ENCODE results near the gene TSC1. TPM values are rescaled to one million over a fixed set of nuclear protein-coding genes. Genes with fewer than 3 reads are reported as not detected.

The TSC1 gene
- total RNA-seq, 1 donor from 2014 or later, result 69.0 TPM

DNA sequence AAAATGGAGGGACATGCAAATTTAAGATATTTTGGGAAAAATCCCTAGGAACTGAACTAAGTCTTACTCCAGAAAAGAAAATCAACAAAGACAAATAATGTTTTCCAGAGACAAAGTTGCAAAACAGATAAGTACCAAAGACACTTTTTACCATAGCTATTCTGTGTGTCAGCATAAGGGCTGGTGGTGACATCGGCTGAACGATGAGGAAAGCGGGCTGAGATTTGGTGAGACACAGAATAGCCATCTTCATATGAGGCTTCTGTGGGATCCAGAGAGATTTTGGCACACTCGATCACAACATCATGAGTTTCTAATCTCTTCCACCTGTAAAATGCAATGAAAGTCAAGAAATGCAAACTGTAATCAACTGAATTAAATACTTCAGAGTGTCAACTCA lies 32.3 kb downstream of the TSC1 start:
- no peak overlapping the region for H3K4me3 Mint-ChIP-seq (ENCODE audit: low read depth)
- no peaks in the 10 kb centered on the region for H3K27me3 Mint-ChIP-seq
- H3K9me3 Mint-ChIP-seq (ENCODE audit: low read depth), result no peaks in the 10 kb centered on the region
- H3K4me1 Mint-ChIP-seq (ENCODE audit: low read depth), result no peaks in the 10 kb centered on the region
- TF ChIP-seq, protein P1, sequence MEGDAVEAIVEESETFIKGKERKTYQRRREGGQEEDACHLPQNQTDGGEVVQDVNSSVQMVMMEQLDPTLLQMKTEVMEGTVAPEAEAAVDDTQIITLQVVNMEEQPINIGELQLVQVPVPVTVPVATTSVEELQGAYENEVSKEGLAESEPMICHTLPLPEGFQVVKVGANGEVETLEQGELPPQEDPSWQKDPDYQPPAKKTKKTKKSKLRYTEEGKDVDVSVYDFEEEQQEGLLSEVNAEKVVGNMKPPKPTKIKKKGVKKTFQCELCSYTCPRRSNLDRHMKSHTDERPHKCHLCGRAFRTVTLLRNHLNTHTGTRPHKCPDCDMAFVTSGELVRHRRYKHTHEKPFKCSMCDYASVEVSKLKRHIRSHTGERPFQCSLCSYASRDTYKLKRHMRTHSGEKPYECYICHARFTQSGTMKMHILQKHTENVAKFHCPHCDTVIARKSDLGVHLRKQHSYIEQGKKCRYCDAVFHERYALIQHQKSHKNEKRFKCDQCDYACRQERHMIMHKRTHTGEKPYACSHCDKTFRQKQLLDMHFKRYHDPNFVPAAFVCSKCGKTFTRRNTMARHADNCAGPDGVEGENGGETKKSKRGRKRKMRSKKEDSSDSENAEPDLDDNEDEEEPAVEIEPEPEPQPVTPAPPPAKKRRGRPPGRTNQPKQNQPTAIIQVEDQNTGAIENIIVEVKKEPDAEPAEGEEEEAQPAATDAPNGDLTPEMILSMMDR (IDR thresholded peaks at IDR 0.05; ENCODE audit: unreplicated experiment), result no peak
- no peak for DNase-seq (ENCODE audit: low spot score, unreplicated experiment)
- no peak overlapping the region for H3K27ac Mint-ChIP-seq
- H3K36me3 Mint-ChIP-seq (ENCODE audit: insufficient read depth), result peaks cover 26% of the 10 kb centered on the region

DNA sequence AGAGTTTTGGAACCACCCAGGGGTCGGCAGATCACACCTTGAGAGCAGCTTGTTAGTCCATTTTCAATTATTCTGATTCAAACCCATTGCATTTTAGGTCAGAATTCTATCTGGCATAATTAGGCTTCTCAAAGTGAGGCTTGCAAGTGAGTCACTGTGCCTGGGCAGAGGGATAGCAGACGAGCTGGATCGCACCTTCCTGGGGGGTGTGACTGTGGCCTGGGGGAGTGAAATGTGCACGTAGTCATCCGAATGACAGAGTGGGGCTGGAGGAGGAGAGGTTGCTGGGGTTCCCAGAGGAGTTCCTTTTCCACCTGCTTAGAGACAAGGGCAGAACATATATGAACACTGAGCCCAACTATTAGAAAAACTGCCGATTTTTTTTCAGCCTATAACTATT lies 34.0 kb downstream of the TSC1 start:
- peaks cover 20% of the 10 kb centered on the region for H3K36me3 Mint-ChIP-seq (ENCODE audit: insufficient read depth)
- H3K27me3 Mint-ChIP-seq, result no peaks in the 10 kb centered on the region
- no peak overlapping the region for H3K27ac Mint-ChIP-seq
- no peak overlapping the region for H3K4me3 Mint-ChIP-seq (ENCODE audit: low read depth)
- DNase-seq (ENCODE audit: low spot score, unreplicated experiment), result no peak
- TF ChIP-seq, protein P1 (IDR thresholded peaks at IDR 0.05; ENCODE audit: unreplicated experiment), result no peak
- H3K9me3 Mint-ChIP-seq (ENCODE audit: low read depth), result no peaks in the 10 kb centered on the region
- no peaks in the 10 kb centered on the region for H3K4me1 Mint-ChIP-seq (ENCODE audit: low read depth)

DNA sequence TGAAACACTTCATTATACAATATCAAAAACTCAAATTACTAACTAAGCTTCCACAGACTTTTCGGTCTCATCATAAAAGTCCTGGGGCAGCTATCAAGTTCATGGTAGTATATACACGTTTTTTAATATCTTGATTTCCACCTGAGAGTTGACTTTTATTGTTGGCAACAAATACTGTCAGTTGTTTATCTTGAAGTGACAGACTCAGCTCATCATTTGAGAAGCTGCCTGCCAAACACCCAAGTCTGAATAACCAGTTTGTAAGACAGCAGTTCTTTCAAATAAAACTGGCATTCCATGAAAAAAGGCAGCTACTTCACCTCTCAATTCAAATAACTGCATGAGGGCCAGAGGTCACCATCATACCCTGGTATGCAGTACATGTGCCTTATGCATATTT lies 35.1 kb downstream of the TSC1 start:
- peaks cover 20% of the 10 kb centered on the region for H3K36me3 Mint-ChIP-seq (ENCODE audit: insufficient read depth)
- TF ChIP-seq, protein P1 (IDR thresholded peaks at IDR 0.05; ENCODE audit: unreplicated experiment), result no peak
- no peak overlapping the region for H3K27ac Mint-ChIP-seq
- H3K4me1 Mint-ChIP-seq (ENCODE audit: low read depth), result no peaks in the 10 kb centered on the region
- no peak overlapping the region for H3K4me3 Mint-ChIP-seq (ENCODE audit: low read depth)
- DNase-seq (ENCODE audit: low spot score, unreplicated experiment), result no peak
- H3K9me3 Mint-ChIP-seq (ENCODE audit: low read depth), result no peaks in the 10 kb centered on the region
- no peaks in the 10 kb centered on the region for H3K27me3 Mint-ChIP-seq

DNA sequence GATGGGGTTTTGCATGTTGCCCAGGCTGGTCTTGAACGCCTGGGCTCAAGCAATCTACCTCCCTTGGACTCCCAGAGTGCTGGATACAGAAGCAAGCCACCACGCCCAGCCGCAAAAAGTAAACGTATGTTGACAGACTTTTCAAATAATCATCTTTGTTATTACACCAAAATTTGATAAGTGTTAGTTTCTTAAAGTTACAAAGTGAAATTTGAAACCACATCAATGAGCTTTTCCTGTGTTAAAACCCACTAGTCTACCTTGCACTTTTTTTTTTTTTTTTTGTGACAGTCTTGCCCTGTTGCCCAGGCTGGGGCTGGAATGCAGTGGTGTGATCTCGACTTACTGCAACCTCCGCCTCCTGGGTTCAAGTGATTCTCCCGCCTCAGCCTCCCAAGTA lies 35.8 kb downstream of the TSC1 start:
- Mint-ChIP-seq H3K9me3 (ENCODE audit: low read depth) (no peaks in the 10 kb centered on the region), H3K4me3 (ENCODE audit: low read depth) (no peak overlapping the region), H3K36me3 (ENCODE audit: insufficient read depth) (peaks cover 20% of the 10 kb centered on the region), H3K4me1 (ENCODE audit: low read depth) (no peaks in the 10 kb centered on the region), H3K27me3 (no peaks in the 10 kb centered on the region), H3K27ac (no peak overlapping the region)
- TF ChIP-seq, protein P1 (IDR thresholded peaks at IDR 0.05; ENCODE audit: unreplicated experiment), result no peak
- DNase-seq (ENCODE audit: low spot score, unreplicated experiment), result no peak

DNA sequence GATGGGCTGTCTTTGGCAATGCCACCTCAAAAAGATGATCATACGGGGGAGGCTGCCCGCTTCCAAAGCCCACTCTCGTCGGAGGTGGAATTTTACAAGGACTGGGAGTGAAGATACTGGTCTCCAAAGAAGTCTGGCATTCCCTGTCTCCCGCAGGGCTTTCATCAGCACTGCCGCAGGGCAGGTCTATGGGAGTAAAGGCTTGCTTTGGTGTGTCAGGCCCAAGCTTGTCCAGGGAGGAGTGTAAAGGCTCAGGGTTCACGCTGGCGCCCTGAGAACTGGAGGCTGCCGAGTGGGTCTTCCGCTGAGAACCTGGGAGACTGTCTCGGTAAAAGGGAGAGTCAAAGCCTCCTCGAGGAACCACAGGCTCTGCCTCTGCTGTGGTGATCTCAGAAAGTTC lies 38.7 kb downstream of the TSC1 start:
- Mint-ChIP-seq H3K27ac (no peak overlapping the region), H3K36me3 (ENCODE audit: insufficient read depth) (peaks cover 15% of the 10 kb centered on the region), H3K4me3 (ENCODE audit: low read depth) (no peak overlapping the region), H3K9me3 (ENCODE audit: low read depth) (no peaks in the 10 kb centered on the region), H3K4me1 (ENCODE audit: low read depth) (no peaks in the 10 kb centered on the region), H3K27me3 (no peaks in the 10 kb centered on the region)
- no peak for DNase-seq (ENCODE audit: low spot score, unreplicated experiment)
- TF ChIP-seq, protein P1 (IDR thresholded peaks at IDR 0.05; ENCODE audit: unreplicated experiment), result no peak

Data from progenitor cell of endocrine pancreas (in vitro differentiated cells).